Astrocyte of the spinal cord (primary cell): ENCODE data around the gene SOX5.
A peak's percentile ranks its signal among the peaks of the same experiment; 100 is the strongest.

Source experiments
- DNase-seq: peaks from one replicate; pipeline ENCODE4 v3.0.0; 2011; ENCODE audit warnings: low read depth, low spot score
- H3K4me3 ChIP-seq: 2 replicates; pipeline ENCODE4 v1.5.1; 2011; ENCODE audit warnings: low read depth, mild to moderate bottlenecking, low read length, moderate library complexity
- CTCF ChIP-seq: IDR thresholded peaks from 2 replicates; pipeline ENCODE4 v1.5.1; 2012; ENCODE audit warnings: low read depth, mild to moderate bottlenecking, low read length, inconsistent platforms
- in situ Hi-C: cut with HindIII; loops from 2 replicates; pipeline ENCODE4 v1.10.0; 2017; ENCODE audit warnings: low sequenced_read_pairs

Gene SOX5

GRCh38 chr12:23949348-23950209, at the start of gene SOX5:
SOX5 (minus strand) TSS chr12:23949670; CDS start chr12:23949601, 69 bp downstream.
- H3K4me3 ChIP-seq = peak within 1 kb of the TSS; percentile 51
- in situ Hi-C loops = no loop called here
- DNase-seq = peak; percentile 75

GRCh38 chr12:23987046-23987445, 37.6 kb upstream of the SOX5 start:
- no peak for TF ChIP-seq CTCF
- in situ Hi-C loops = no loop called here
- no peak overlapping the region for H3K4me3 ChIP-seq
- DNase-seq = no peak

More at GRCh38 chr12:23949348-23950209, at the start of gene SOX5:
- no peak for TF ChIP-seq CTCF

- no peak for DNase-seq
- no peak for TF ChIP-seq CTCF
- H3K4me3 ChIP-seq = no peak overlapping the region
- in situ Hi-C loops = no loop called here
These were observed 31.4 kb upstream of the SOX5 start for GRCh38 chr12:23980826-23981225.

GRCh38 chr12:23964812-23965211, 15.3 kb upstream of the SOX5 start:
- DNase-seq = no peak
- no peak overlapping the region for H3K4me3 ChIP-seq
- TF ChIP-seq CTCF = no peak
- in situ Hi-C loops = no loop called here

GRCh38 chr12:23959826-23960225, 10.4 kb upstream of the SOX5 start:
- in situ Hi-C loops = no loop called here
- DNase-seq = no peak
- no peak for TF ChIP-seq CTCF
- no peak overlapping the region for H3K4me3 ChIP-seq

GRCh38 chr12:23954332-23954731, 4.9 kb upstream of the SOX5 start:
- peak; percentile 38 for DNase-seq
- in situ Hi-C loops = no loop called here
- H3K4me3 ChIP-seq = no peak overlapping the region
- TF ChIP-seq CTCF = no peak
